ENCODE data around the gene DUSP23.

DUSP23 gene

DNA sequence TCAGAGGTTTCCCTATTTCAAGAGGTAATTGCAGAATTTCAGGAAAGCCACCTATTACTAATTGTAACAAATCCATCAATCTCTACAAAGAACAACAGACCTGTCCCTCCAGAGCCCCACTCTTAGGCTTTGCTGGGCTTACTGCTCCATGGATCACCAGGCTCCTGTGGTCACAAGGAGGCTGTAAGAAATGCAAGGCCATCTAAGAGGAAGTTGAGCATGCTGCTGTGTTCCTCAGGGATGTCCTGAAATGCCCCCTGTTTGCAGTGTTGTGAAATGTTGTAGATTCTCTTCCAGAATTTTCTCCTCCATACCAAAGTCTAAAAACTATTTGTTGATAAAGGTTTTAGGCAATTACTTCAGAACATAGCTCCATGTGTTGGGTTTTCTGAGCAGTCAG is 24.4 kb upstream of the DUSP23 start:
- no peak overlapping the region for H4K8ac ChIP-seq (ENCODE audit: low read depth, low read length)
- no peak overlapping the region for H3K4ac ChIP-seq (ENCODE audit: low read depth, low read length)
- H2BK120ac ChIP-seq (ENCODE audit: low read depth, low read length), result no peak overlapping the region
- no peak overlapping the region for H3K56ac ChIP-seq (ENCODE audit: low read length)
- H2BK15ac ChIP-seq (replicated peaks; ENCODE audit: low read depth), result no peak overlapping the region
- H3K79me2 ChIP-seq (ENCODE audit: control insufficient read depth, insufficient read depth, low read length), result no peaks in the 10 kb centered on the region
- no peak overlapping the region for H3K9ac ChIP-seq (ENCODE audit: low read length)
- no peaks in the 10 kb centered on the region for H3K4me1 ChIP-seq (ENCODE audit: control insufficient read depth, low read depth, low read length)
- H3K4me2 ChIP-seq (ENCODE audit: low read length), result no peak overlapping the region
- H3K27me3 ChIP-seq (ENCODE audit: insufficient read depth, low read length, poor library complexity), result no peaks in the 10 kb centered on the region
- DNase-seq, result no peak
- H3K27ac ChIP-seq (ENCODE audit: low read depth, low read length), result no peak overlapping the region
- H3K4me3 ChIP-seq (ENCODE audit: low read length), result no peak overlapping the region
- no peak overlapping the region for H4K5ac ChIP-seq (ENCODE audit: low read length)
- no peaks in the 10 kb centered on the region for H3K79me1 ChIP-seq (ENCODE audit: low read length)
- H2BK5ac ChIP-seq (ENCODE audit: low read length), result no peak overlapping the region
- H3K36me3 ChIP-seq (ENCODE audit: control insufficient read depth, insufficient read depth, low read length), result no peaks in the 10 kb centered on the region
- no peak overlapping the region for H3K18ac ChIP-seq (ENCODE audit: low read length)
- H3K23ac ChIP-seq (ENCODE audit: low read length), result no peak overlapping the region
- no peak overlapping the region for H2AK5ac ChIP-seq (ENCODE audit: low read length)

DNA sequence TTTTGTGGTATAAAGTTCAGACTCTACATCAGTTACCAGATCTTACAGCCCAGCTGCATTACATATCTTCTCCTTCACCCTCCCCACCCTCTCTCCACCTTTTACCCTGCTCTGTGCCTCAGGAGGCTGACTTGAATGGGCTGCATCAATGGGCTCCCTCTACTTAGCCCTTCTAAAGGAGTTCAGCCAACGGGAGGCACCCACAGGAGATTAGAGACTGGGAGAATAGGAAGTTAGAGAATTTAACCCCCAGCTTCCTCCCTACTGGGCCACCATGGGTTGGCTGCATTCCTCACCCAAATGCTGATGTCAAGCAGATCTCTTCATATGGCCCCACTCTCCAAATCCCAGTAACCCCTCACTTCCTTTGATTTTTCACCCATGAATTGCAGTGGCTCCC is 17.1 kb upstream of the DUSP23 start:
- WGBS (ENCODE audit: extremely low coverage, insufficient coverage, low lambda C conversion rate), result no CpG with 5 or more reads among the region's 1 CpG
- Histone ChIP-seq H3K4me3 (ENCODE audit: low read length) (no peak overlapping the region), H3K27me3 (ENCODE audit: insufficient read depth, low read length, poor library complexity) (no peaks in the 10 kb centered on the region), H3K27ac (ENCODE audit: low read depth, low read length) (no peak overlapping the region), H3K23ac (ENCODE audit: low read length) (no peak overlapping the region), H3K18ac (ENCODE audit: low read length) (no peak overlapping the region), H4K8ac (ENCODE audit: low read depth, low read length) (no peak overlapping the region), H3K79me1 (ENCODE audit: low read length) (no peaks in the 10 kb centered on the region), H2BK15ac (replicated peaks; ENCODE audit: low read depth) (no peak overlapping the region), H2BK5ac (ENCODE audit: low read length) (no peak overlapping the region), H3K4me1 (ENCODE audit: control insufficient read depth, low read depth, low read length) (no peaks in the 10 kb centered on the region), H3K56ac (ENCODE audit: low read length) (no peak overlapping the region), H4K5ac (ENCODE audit: low read length) (no peak overlapping the region), H3K36me3 (ENCODE audit: control insufficient read depth, insufficient read depth, low read length) (no peaks in the 10 kb centered on the region), H3K79me2 (ENCODE audit: control insufficient read depth, insufficient read depth, low read length) (no peaks in the 10 kb centered on the region), H2BK120ac (ENCODE audit: low read depth, low read length) (no peak overlapping the region), H2AK5ac (ENCODE audit: low read length) (no peak overlapping the region), H3K4ac (ENCODE audit: low read depth, low read length) (no peak overlapping the region), H3K4me2 (ENCODE audit: low read length) (no peak overlapping the region), H3K9ac (ENCODE audit: low read length) (no peak overlapping the region)
- no peak for DNase-seq

DNA sequence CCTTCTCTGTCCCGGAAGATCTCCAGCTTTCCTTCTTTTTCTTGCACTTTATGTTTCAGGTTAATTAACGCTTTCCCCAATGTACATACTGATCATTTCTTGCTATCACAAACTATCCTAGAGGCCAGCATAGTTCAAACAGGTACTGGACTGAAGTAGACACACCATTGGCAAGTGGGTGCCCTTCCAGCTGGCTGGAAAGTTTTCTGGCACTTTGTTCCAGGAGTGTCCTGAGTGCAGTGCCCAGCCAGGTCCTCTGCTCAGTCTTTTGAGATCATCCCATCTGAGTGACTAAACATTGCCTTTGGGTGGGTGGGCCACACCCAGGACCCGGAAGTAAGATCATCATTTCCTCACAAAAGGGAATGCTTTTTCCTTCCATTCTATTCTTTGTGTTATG is 15.0 kb upstream of the DUSP23 start:
- no peak for DNase-seq
- no peak overlapping the region for H4K8ac ChIP-seq (ENCODE audit: low read depth, low read length)
- no peak overlapping the region for H3K4me3 ChIP-seq (ENCODE audit: low read length)
- no peak overlapping the region for H2BK15ac ChIP-seq (replicated peaks; ENCODE audit: low read depth)
- no peak overlapping the region for H3K4ac ChIP-seq (ENCODE audit: low read depth, low read length)
- no CpG with 5 or more reads among the region's 3 CpGs for WGBS (ENCODE audit: extremely low coverage, insufficient coverage, low lambda C conversion rate)
- H2BK120ac ChIP-seq (ENCODE audit: low read depth, low read length), result no peak overlapping the region
- H3K4me2 ChIP-seq (ENCODE audit: low read length), result no peak overlapping the region
- no peak overlapping the region for H3K9ac ChIP-seq (ENCODE audit: low read length)
- H3K36me3 ChIP-seq (ENCODE audit: control insufficient read depth, insufficient read depth, low read length), result no peaks in the 10 kb centered on the region
- no peak overlapping the region for H3K18ac ChIP-seq (ENCODE audit: low read length)
- H3K27me3 ChIP-seq (ENCODE audit: insufficient read depth, low read length, poor library complexity), result no peaks in the 10 kb centered on the region
- H2BK5ac ChIP-seq (ENCODE audit: low read length), result no peak overlapping the region
- H3K23ac ChIP-seq (ENCODE audit: low read length), result no peak overlapping the region
- H3K79me1 ChIP-seq (ENCODE audit: low read length), result no peaks in the 10 kb centered on the region
- H4K5ac ChIP-seq (ENCODE audit: low read length), result no peak overlapping the region
- H3K27ac ChIP-seq (ENCODE audit: low read depth, low read length), result no peak overlapping the region
- H3K56ac ChIP-seq (ENCODE audit: low read length), result no peak overlapping the region
- H3K79me2 ChIP-seq (ENCODE audit: control insufficient read depth, insufficient read depth, low read length), result no peaks in the 10 kb centered on the region
- H3K4me1 ChIP-seq (ENCODE audit: control insufficient read depth, low read depth, low read length), result no peaks in the 10 kb centered on the region
- no peak overlapping the region for H2AK5ac ChIP-seq (ENCODE audit: low read length)

DNA sequence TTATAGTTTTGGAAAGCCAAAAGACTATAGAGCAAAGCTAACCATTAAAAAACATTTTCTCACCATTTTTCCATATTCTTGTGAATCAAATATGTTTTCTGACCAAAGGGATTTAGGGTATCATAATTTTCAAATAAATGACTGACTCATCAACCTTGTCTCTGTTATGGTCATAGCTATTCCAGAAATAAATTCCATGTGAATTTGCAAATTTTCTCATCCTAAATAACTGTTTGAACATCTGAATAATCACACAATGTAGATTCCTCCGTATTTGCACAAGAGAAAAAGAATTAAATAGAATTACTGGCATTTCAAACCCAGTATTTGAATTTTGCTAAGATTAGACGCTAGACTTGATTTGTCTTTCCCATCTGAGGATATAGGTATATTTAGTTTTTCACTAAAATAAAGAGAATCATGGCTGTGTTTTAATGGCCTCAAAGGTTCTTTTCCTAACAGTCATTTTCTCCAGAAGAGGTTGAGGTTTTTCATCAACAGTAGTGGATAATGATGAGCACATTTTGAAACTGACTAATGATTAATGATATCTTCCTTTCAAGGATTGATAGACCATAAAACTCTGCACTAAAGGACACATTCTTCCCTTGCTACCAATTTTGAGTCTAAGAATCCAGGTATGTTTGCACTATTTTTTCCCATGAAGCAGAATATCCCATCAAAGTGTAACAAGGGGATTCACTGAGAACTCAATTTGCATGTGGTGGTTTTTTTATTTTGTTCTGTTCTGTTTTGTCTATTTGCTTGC is 9.5 kb upstream of the DUSP23 start:
- no peak overlapping the region for H3K4me3 ChIP-seq (ENCODE audit: low read length)
- no peak overlapping the region for H2BK15ac ChIP-seq (replicated peaks; ENCODE audit: low read depth)
- no peak overlapping the region for H3K4me2 ChIP-seq (ENCODE audit: low read length)
- H2BK120ac ChIP-seq (ENCODE audit: low read depth, low read length), result no peak overlapping the region
- whole genome bisulfite sequencing (ENCODE audit: extremely low coverage, insufficient coverage, low lambda C conversion rate), result no CpG with 5 or more reads among the region's 2 CpGs
- no peak overlapping the region for H3K4ac ChIP-seq (ENCODE audit: low read depth, low read length)
- H2AK5ac ChIP-seq (ENCODE audit: low read length), result no peak overlapping the region
- H4K5ac ChIP-seq (ENCODE audit: low read length), result no peak overlapping the region
- H3K79me2 ChIP-seq (ENCODE audit: control insufficient read depth, insufficient read depth, low read length), result no peaks in the 10 kb centered on the region
- no peak overlapping the region for H4K8ac ChIP-seq (ENCODE audit: low read depth, low read length)
- DNase-seq, result no peak
- no peak overlapping the region for H3K27ac ChIP-seq (ENCODE audit: low read depth, low read length)
- no peak overlapping the region for H3K23ac ChIP-seq (ENCODE audit: low read length)
- H3K79me1 ChIP-seq (ENCODE audit: low read length), result no peaks in the 10 kb centered on the region
- H3K4me1 ChIP-seq (ENCODE audit: control insufficient read depth, low read depth, low read length), result no peaks in the 10 kb centered on the region
- H3K27me3 ChIP-seq (ENCODE audit: insufficient read depth, low read length, poor library complexity), result no peaks in the 10 kb centered on the region
- no peak overlapping the region for H3K56ac ChIP-seq (ENCODE audit: low read length)
- no peak overlapping the region for H3K9ac ChIP-seq (ENCODE audit: low read length)
- H2BK5ac ChIP-seq (ENCODE audit: low read length), result no peak overlapping the region
- no peaks in the 10 kb centered on the region for H3K36me3 ChIP-seq (ENCODE audit: control insufficient read depth, insufficient read depth, low read length)
- no peak overlapping the region for H3K18ac ChIP-seq (ENCODE audit: low read length)

DNA sequence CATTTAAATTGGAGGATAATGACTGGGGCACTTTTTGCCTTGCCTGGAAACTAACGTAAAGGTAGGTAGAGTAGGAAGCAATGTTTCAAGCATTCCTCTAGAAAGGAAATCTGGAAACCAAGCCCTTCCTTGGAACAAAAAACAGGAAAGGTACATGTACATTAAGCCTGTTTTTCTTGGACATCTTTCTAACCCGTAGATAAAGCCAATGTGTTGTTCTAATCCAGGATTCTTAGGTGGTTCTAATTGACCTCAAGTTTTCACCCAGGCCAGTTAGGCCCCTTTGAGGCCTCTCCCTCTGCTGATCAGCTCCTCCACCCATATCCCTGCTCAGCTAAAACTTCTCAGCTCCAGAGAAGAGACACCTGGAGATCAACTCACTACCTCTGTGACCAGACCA is 6.3 kb upstream of the DUSP23 start:
- no peak overlapping the region for H3K56ac ChIP-seq (ENCODE audit: low read length)
- no peak overlapping the region for H3K9ac ChIP-seq (ENCODE audit: low read length)
- H3K79me1 ChIP-seq (ENCODE audit: low read length), result no peaks in the 10 kb centered on the region
- no peak overlapping the region for H2BK5ac ChIP-seq (ENCODE audit: low read length)
- H3K79me2 ChIP-seq (ENCODE audit: control insufficient read depth, insufficient read depth, low read length), result no peaks in the 10 kb centered on the region
- H3K4ac ChIP-seq (ENCODE audit: low read depth, low read length), result no peak overlapping the region
- DNase-seq, result no peak
- no peak overlapping the region for H3K4me2 ChIP-seq (ENCODE audit: low read length)
- H3K4me1 ChIP-seq (ENCODE audit: control insufficient read depth, low read depth, low read length), result peaks cover 2% of the 10 kb centered on the region
- no peak overlapping the region for H3K23ac ChIP-seq (ENCODE audit: low read length)
- H2AK5ac ChIP-seq (ENCODE audit: low read length), result no peak overlapping the region
- no peaks in the 10 kb centered on the region for H3K27me3 ChIP-seq (ENCODE audit: insufficient read depth, low read length, poor library complexity)
- H4K8ac ChIP-seq (ENCODE audit: low read depth, low read length), result no peak overlapping the region
- H4K5ac ChIP-seq (ENCODE audit: low read length), result no peak overlapping the region
- no peak overlapping the region for H3K18ac ChIP-seq (ENCODE audit: low read length)
- no peak overlapping the region for H3K4me3 ChIP-seq (ENCODE audit: low read length)
- no peaks in the 10 kb centered on the region for H3K36me3 ChIP-seq (ENCODE audit: control insufficient read depth, insufficient read depth, low read length)
- no peak overlapping the region for H3K27ac ChIP-seq (ENCODE audit: low read depth, low read length)
- no peak overlapping the region for H2BK15ac ChIP-seq (replicated peaks; ENCODE audit: low read depth)
- H2BK120ac ChIP-seq (ENCODE audit: low read depth, low read length), result no peak overlapping the region
- no CpG with 5 or more reads among the region's 2 CpGs for WGBS (ENCODE audit: extremely low coverage, insufficient coverage, low lambda C conversion rate)

DNA sequence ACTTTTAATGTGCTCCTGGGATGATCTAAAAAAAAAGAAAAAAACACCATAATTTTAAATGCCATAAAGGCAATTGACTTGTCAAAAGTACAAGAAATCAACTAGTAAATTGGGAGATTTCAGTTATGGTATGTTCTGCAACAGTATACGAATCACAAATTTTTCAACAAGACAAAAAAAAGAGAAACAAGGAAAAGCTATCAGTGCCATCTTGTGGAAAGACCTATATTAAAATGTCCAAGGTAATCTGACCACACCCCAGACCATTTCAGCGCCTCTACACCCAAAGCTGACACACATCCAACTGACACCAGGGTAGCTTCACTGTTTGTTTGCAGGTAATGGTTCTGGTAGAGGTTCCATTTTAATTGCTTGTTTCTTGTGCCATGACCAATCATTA is 5.0 kb upstream of the DUSP23 start:
- H3K23ac ChIP-seq (ENCODE audit: low read length), result no peak overlapping the region
- H2BK5ac ChIP-seq (ENCODE audit: low read length), result no peak overlapping the region
- H2BK15ac ChIP-seq (replicated peaks; ENCODE audit: low read depth), result no peak overlapping the region
- no peak overlapping the region for H3K9ac ChIP-seq (ENCODE audit: low read length)
- no peak overlapping the region for H4K5ac ChIP-seq (ENCODE audit: low read length)
- H3K79me2 ChIP-seq (ENCODE audit: control insufficient read depth, insufficient read depth, low read length), result no peaks in the 10 kb centered on the region
- no peak overlapping the region for H3K27ac ChIP-seq (ENCODE audit: low read depth, low read length)
- H2AK5ac ChIP-seq (ENCODE audit: low read length), result no peak overlapping the region
- H3K36me3 ChIP-seq (ENCODE audit: control insufficient read depth, insufficient read depth, low read length), result no peaks in the 10 kb centered on the region
- no peak overlapping the region for H3K56ac ChIP-seq (ENCODE audit: low read length)
- no peaks in the 10 kb centered on the region for H3K79me1 ChIP-seq (ENCODE audit: low read length)
- no peak overlapping the region for H3K4me2 ChIP-seq (ENCODE audit: low read length)
- no peak overlapping the region for H3K18ac ChIP-seq (ENCODE audit: low read length)
- no peaks in the 10 kb centered on the region for H3K27me3 ChIP-seq (ENCODE audit: insufficient read depth, low read length, poor library complexity)
- no CpG with 5 or more reads among the region's 2 CpGs for WGBS (ENCODE audit: extremely low coverage, insufficient coverage, low lambda C conversion rate)
- H3K4ac ChIP-seq (ENCODE audit: low read depth, low read length), result no peak overlapping the region
- no peak overlapping the region for H2BK120ac ChIP-seq (ENCODE audit: low read depth, low read length)
- peaks cover 3% of the 10 kb centered on the region for H3K4me1 ChIP-seq (ENCODE audit: control insufficient read depth, low read depth, low read length)
- no peak for DNase-seq
- H3K4me3 ChIP-seq (ENCODE audit: low read length), result no peak overlapping the region
- H4K8ac ChIP-seq (ENCODE audit: low read depth, low read length), result no peak overlapping the region
